Parathyroid adenoma (tissue), 2 donors: Measurements from ENCODE around the gene PRKG1.

Source experiments
- H2AFZ ChIP-seq: fragments of 300-600 bp; sonication (generic); one replicate; pipeline ENCODE4 v1.7.0; 2017; ENCODE audit warnings: antibody characterized with exemption, mild to moderate bottlenecking
- H3K27ac ChIP-seq: fragments of 300-600 bp; sonication (generic); one replicate; pipeline ENCODE4 v1.7.0; 2017
- H3K27me3 ChIP-seq: fragments of 300-600 bp; sonication (generic); one replicate; pipeline ENCODE4 v1.7.0; 2017; ENCODE audit warnings: low read length; ENCODE audit not compliant: control insufficient read depth, insufficient read depth
- H3K36me3 ChIP-seq: fragments of 300-600 bp; sonication (generic); one replicate; pipeline ENCODE4 v1.7.0; 2017; ENCODE audit warnings: low read length; ENCODE audit not compliant: control insufficient read depth, insufficient read depth
- H3K4me1 ChIP-seq: fragments of 300-600 bp; sonication (generic); one replicate; pipeline ENCODE4 v1.7.0; 2017; ENCODE audit warnings: control low read depth
- H3K4me2 ChIP-seq: fragments of 300-600 bp; sonication (generic); one replicate; pipeline ENCODE4 v1.7.0; 2017; ENCODE audit warnings: low read length
- H3K4me3 ChIP-seq: fragments of 300-600 bp; sonication (generic); one replicate; pipeline ENCODE4 v1.7.0; 2017; ENCODE audit warnings: low read depth, low read length
- H3K79me2 ChIP-seq: fragments of 300-600 bp; sonication (generic); one replicate; pipeline ENCODE4 v1.7.0; 2017; ENCODE audit warnings: control low read depth
- H3K9ac ChIP-seq: fragments of 300-600 bp; sonication (generic); one replicate; pipeline ENCODE4 v1.7.0; 2017; ENCODE audit warnings: mild to moderate bottlenecking
- H3K9me3 ChIP-seq: fragments of 300-600 bp; sonication (generic); one replicate; pipeline ENCODE4 v1.7.0; 2017; ENCODE audit warnings: low read length; ENCODE audit not compliant: control insufficient read depth
- TF ChIP-seq, protein P1 (sequence below): fragments of 300-600 bp; sonication (generic); IDR thresholded peaks from one replicate; pipeline ENCODE4 v1.7.0; 2017; ENCODE audit warnings: antibody characterized with exemption, mild to moderate bottlenecking
- donor health status: primary hyperparathyroidism.

The PRKG1 gene

DNA sequence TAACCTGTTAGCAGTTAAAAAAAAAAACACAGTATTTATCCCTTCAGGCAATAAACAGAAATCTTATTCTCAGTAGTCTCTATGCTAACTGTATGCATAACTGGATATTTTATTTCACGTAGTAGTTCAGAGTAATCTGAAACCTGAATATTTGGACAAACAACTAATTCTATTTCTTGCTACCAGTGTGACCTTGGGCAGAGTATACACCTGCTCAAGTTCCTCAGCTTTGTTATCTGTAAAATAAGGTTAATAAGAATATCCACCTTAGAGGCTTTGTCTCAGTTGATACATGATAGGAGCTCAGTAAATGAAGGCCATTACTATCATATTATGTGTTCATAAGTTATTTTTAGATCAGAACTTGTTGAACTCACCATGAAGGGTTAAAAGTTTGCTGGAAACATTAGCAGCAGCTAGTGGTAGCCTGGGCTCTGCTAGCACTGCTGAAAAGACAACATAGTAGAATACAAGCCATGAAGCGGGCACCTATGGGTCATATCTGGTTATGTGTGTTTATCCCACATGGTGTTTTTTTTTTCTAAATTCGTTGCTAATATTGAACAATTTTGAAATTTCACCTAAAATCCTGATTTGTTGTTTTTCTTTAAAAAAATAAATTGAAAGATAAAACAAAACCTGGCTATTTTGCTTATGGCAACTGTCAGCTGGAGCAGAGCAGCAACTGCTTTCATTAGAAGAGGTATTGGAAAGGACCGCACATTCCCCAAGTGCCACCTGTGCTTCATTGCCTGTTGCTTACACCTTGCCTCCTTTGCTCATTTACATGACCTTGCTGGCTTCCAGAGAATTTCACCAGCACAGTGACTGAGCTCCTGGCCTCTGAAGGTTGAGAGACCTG is 303.0 kb downstream of the PRKG1 start:
- Histone ChIP-seq H3K27ac (no peak overlapping the region), H3K36me3 (no peaks in the 10 kb centered on the region), H3K4me1 (peaks cover 3% of the 10 kb centered on the region), H3K4me3 (no peak overlapping the region), H3K9ac (no peak overlapping the region), H3K27me3 (no peaks in the 10 kb centered on the region), H2AFZ (no peak overlapping the region), H3K79me2 (no peaks in the 10 kb centered on the region), H3K4me2 (no peak overlapping the region), H3K9me3 (no peaks in the 10 kb centered on the region)
- TF ChIP-seq, protein P1, sequence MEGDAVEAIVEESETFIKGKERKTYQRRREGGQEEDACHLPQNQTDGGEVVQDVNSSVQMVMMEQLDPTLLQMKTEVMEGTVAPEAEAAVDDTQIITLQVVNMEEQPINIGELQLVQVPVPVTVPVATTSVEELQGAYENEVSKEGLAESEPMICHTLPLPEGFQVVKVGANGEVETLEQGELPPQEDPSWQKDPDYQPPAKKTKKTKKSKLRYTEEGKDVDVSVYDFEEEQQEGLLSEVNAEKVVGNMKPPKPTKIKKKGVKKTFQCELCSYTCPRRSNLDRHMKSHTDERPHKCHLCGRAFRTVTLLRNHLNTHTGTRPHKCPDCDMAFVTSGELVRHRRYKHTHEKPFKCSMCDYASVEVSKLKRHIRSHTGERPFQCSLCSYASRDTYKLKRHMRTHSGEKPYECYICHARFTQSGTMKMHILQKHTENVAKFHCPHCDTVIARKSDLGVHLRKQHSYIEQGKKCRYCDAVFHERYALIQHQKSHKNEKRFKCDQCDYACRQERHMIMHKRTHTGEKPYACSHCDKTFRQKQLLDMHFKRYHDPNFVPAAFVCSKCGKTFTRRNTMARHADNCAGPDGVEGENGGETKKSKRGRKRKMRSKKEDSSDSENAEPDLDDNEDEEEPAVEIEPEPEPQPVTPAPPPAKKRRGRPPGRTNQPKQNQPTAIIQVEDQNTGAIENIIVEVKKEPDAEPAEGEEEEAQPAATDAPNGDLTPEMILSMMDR, result no peak

DNA sequence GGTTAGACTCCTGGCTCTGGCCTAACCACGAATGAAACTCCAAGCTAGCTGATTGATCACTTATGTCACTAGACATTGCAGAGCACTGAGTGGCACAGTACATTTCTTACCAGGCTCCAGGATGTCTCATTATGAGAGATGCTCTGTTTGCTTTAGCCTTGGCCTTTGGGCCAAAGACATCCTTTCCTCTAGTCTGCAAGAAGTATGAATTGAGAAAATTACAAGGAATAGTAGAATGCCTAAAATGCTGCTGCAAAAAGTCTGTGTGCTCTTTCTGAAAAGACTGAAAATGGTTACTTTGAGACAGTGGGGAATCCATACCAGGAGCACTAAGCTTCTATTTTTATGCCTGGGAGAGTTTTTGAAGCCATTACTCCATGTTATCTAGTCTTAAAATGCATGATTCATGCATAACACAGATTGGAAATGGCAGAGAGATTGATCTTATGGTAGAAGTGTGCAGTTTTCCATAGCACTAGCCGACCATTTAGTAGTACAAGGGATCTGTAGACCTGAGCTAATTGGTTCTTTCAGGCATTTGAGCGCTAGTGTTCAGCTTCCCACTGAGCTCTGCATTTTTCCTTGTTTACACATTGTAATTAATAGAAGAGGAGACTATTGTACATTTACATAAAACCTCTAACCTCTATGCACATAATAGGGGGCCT is 303.8 kb downstream of the PRKG1 start:
- H3K27ac ChIP-seq, result no peak overlapping the region
- no peak overlapping the region for H3K4me2 ChIP-seq
- no peak overlapping the region for H2AFZ ChIP-seq
- H3K27me3 ChIP-seq, result no peaks in the 10 kb centered on the region
- no peak overlapping the region for H3K9ac ChIP-seq
- H3K9me3 ChIP-seq, result no peaks in the 10 kb centered on the region
- TF ChIP-seq, protein P1, result no peak
- H3K79me2 ChIP-seq, result no peaks in the 10 kb centered on the region
- no peaks in the 10 kb centered on the region for H3K36me3 ChIP-seq
- peaks cover 3% of the 10 kb centered on the region for H3K4me1 ChIP-seq
- no peak overlapping the region for H3K4me3 ChIP-seq

DNA sequence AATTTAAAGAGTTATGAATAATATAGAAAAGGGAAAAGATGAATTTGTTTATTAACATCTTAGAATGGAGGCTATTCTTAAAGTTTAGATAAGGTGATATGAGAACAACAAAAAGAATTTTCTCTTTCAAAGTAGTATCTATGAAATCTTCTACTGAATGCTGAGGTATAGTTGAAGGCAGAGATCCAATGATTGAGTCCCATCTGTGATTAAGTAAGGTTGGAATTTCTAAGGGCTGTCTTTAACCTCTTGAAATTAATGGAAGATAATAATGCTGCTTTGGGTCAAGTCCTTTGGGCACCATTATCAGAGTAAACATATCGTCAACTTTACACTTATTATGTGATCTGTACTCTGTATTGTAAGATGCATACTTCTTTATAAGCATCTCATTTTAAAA is 307.9 kb downstream of the PRKG1 start:
- TF ChIP-seq, protein P1, result no peak
- Histone ChIP-seq H3K27ac (no peak overlapping the region), H3K9me3 (no peaks in the 10 kb centered on the region), H3K4me3 (no peak overlapping the region), H3K9ac (no peak overlapping the region), H3K79me2 (no peaks in the 10 kb centered on the region), H2AFZ (no peak overlapping the region), H3K27me3 (no peaks in the 10 kb centered on the region), H3K4me2 (no peak overlapping the region), H3K36me3 (no peaks in the 10 kb centered on the region), H3K4me1 (peaks cover 3% of the 10 kb centered on the region)

DNA sequence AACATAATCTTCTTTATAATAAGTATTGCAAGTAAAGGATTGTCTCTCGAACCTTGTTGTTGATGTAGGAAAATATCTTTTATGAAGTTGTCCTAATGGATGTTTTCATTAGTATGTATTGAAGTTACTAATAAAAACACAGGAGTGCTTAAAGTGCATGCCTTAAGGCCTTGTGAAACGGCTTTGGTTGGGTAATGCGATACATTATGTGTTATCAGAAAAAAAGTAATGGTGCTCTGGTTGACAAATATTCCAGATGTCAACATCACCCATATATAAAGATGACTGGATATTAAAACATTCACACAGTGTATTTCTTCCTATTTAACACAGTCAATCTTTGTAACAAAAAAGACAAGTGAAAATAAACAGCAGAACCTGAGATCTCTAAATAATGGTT is 310.7 kb downstream of the PRKG1 start:
- no peak overlapping the region for H3K27ac ChIP-seq
- H3K9ac ChIP-seq, result no peak overlapping the region
- TF ChIP-seq, protein P1, result no peak
- H3K4me2 ChIP-seq, result no peak overlapping the region
- H3K27me3 ChIP-seq, result no peaks in the 10 kb centered on the region
- H3K9me3 ChIP-seq, result no peaks in the 10 kb centered on the region
- no peaks in the 10 kb centered on the region for H3K79me2 ChIP-seq
- H2AFZ ChIP-seq, result no peak overlapping the region
- no peak overlapping the region for H3K4me3 ChIP-seq
- H3K4me1 ChIP-seq, result no peaks in the 10 kb centered on the region
- H3K36me3 ChIP-seq, result no peaks in the 10 kb centered on the region
